ENCODE results near the gene NELFCD.

GRCh38 chr20:59015812-59016711 lies 35.0 kb downstream of the NELFCD start:
- TF ChIP-seq CTCF (IDR thresholded peaks at IDR 0.05) (no peak), POLR2A (IDR thresholded peaks at IDR 0.05) (no peak), EP300 (IDR thresholded peaks at IDR 0.05) (no peak)

Measured in tibial nerve (tissue), 4 donors.